ENCODE measurements around the gene FHOD1.

The FHOD1 gene

GRCh38 chr16:67280090-67281015 lies 33.1 kb upstream of the FHOD1 start:
- no peak for ATAC-seq (replicated peaks)
- H3K36me3 Mint-ChIP-seq: peaks cover 5 to 10% of the 10 kb centered on the region in 2 donors
- H3K9me3 Mint-ChIP-seq: no peaks in the 10 kb centered on the region
- H3K4me3 Mint-ChIP-seq: no peak overlapping the region
- peaks cover 12 to 15% of the 10 kb centered on the region in 2 donors for H3K4me1 Mint-ChIP-seq
- DNase-seq: no peak
- no peak overlapping the region for H3K27ac Mint-ChIP-seq
- no peaks in the 10 kb centered on the region for H3K27me3 Mint-ChIP-seq

DNA sequence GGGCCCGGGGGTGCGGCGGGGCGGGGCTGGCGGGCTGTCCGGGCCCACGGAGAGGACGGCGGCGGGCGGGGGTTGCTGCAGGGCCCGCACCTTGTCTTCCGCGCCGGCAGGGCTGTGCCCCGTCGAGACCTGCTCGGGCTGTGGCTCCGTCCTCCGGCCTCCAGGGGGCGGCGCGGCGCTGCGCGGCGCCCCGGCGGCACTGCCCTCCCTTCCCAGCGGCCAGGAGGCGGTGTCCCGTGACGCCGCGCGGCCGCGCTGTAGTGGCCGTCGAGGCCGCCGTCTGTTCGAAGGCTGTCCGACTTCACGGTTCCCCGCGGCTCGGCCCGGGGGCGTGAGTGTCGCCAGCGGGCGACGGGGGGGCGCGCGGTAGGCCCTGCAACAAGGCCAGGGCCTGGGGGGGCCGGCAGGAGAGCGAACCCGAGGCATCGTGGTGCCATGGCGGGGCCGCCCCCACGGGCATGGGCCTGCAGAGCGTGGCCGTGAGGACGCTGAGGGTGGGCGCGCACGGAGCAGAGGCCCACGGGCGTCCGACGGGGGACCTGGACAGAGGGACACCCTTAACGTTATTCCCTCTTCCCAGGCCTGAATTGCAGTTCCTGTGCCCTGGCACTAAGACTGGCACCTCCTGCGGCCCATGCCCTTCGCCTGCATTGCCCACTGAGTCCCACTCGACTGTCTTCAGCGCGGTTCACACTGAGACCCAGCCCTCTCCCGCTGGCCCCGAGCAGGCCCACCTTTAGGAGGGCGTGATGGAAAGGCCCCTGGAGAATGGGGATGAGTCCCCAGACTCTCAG lies 32.2 kb upstream of the FHOD1 start, which contains the start of gene PLEKHG4:
Gene PLEKHG4 (plus strand): TSS at position 237 of the 794 bp plus-strand sequence. CDS start 513 bp downstream, at position 750.
- Mint-ChIP-seq H3K9me3 (no peaks in the 10 kb centered on the region), H3K27me3 (no peaks in the 10 kb centered on the region), H3K4me3 (peak within 1 kb of the TSS; percentile 76 to 81), H3K27ac (peak within 1 kb of the TSS; percentile 65), H3K4me1 (peaks cover 14 to 15% of the 10 kb centered on the region in 2 donors), H3K36me3 (peaks cover 7 to 10% of the 10 kb centered on the region in 2 donors)
- ATAC-seq (replicated peaks): peak; percentile 95
- peak; percentile 61 for DNase-seq

DNA sequence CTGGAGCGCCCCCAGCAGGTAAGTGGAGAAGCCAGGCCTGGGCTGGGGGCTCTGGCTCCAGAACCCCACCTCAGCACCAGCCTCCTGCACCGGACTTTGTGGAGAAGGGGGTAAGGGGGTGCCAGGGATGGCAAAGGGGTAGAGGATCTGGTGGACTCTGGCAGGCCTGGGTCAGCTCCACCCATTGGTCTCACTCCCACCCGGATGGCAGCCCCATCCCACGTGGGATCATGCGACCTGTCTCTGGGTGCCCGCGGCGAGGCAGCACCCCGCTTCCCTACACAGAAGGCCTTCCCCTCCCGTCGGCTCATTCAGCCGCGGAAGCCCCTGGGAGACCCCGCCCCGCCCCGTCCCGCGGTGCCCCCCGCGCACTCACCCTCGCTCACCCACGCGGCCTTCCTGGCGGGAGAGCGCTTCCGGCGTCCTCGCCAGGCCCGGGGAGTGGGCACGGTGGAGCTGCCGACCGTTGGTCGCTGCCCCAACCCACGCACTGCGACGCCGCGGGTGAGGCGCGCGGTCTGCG lies 31.6 kb upstream of the FHOD1 start:
- no peaks in the 10 kb centered on the region for H3K27me3 Mint-ChIP-seq
- H3K9me3 Mint-ChIP-seq: no peaks in the 10 kb centered on the region
- H3K27ac Mint-ChIP-seq: peak overlapping the region; percentile 65
- ATAC-seq (replicated peaks) (peak; percentile 61 to 67), DNase-seq (no peak)
- peaks cover 7 to 10% of the 10 kb centered on the region in 2 donors for H3K36me3 Mint-ChIP-seq
- peaks cover 14 to 15% of the 10 kb centered on the region in 2 donors for H3K4me1 Mint-ChIP-seq
- peak overlapping the region; percentile 76 to 81 for H3K4me3 Mint-ChIP-seq

DNA sequence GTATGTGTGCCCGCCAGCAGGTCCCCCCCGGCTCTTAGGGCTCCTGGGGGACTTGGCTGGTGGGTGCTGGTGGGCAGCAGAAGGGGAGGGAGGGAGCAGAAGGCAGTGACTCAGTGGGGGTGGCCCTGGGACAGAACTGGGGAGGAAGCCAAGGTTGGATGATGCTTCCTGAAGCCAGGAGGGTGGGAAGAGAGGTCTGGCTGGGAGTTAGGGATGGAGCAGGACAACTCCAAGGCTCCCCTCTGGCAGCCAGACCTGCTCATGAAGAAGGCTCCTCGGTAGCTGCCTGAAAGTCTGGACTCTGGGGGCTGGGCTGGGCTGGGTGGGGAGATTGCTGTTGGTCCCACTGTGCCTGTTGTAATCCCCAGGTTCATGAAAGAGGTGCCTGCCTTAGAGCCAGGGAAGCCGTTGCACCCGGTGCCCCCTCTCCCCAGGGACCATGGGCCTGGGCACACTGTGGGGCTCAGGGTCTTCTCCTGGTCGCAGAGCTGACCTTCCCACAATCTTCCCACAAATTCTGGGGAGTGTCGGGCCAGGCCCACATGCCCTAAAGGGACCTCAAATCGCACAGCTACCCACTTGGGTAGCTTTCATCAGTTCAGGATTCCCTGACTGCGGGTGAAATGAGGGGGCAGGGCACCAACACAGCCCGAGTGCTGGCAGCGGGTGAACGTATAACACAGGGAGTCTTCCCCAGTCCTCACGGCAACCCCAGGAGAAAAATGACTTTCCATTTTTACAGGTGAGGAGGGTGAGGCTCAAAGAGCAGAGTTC lies 30.9 kb upstream of the FHOD1 start:
- ATAC-seq (replicated peaks): no peak
- H3K4me3 Mint-ChIP-seq: peak overlapping the region; percentile 76 to 81
- H3K36me3 Mint-ChIP-seq: peaks cover 7 to 10% of the 10 kb centered on the region in 2 donors
- H3K27me3 Mint-ChIP-seq: no peaks in the 10 kb centered on the region
- peak overlapping the region; percentile 65 for H3K27ac Mint-ChIP-seq
- DNase-seq: no peak
- peaks cover 14 to 15% of the 10 kb centered on the region in 2 donors for H3K4me1 Mint-ChIP-seq
- H3K9me3 Mint-ChIP-seq: no peaks in the 10 kb centered on the region

DNA sequence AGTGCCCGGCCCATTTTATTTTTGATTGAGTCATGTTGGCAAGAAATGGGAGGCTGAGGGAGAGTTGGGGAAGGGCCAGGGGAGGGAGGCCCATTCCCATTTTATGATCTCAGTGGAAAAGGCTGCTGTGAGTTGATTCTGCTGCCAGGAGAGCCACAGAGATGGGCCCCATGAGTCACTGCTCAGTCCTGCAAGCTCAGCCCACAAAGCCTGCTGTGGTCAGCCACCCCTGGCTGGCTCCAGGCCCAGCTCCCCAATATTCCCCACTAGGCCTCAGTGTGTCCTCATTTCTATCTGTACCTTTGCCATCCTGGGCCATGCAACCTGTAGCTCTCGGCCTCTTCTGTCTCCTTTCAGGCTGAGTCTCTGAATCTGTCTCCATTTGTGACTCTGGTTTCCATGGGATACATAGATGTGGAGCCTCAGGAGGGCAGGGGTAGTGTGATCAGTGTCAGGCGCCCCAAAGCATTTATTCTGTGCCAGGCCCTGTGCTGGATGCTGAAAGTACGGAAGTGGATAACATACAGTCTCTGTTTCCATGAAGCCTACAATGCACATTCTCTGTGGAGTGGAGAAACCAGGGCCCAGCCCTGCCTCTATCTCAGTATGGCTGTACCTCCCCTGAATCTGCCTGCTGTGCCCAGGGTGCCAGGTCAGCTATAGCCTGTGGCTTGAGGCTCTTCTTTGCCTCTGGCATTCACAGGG lies 30.2 kb upstream of the FHOD1 start:
- Mint-ChIP-seq H3K27me3 (no peaks in the 10 kb centered on the region), H3K27ac (peak overlapping the region; percentile 47), H3K4me3 (peak overlapping the region; percentile 32 to 57), H3K4me1 (peaks cover 14 to 15% of the 10 kb centered on the region in 2 donors), H3K9me3 (no peaks in the 10 kb centered on the region), H3K36me3 (peaks cover 7 to 10% of the 10 kb centered on the region in 2 donors)
- ATAC-seq (replicated peaks) (no peak), DNase-seq (no peak)

DNA sequence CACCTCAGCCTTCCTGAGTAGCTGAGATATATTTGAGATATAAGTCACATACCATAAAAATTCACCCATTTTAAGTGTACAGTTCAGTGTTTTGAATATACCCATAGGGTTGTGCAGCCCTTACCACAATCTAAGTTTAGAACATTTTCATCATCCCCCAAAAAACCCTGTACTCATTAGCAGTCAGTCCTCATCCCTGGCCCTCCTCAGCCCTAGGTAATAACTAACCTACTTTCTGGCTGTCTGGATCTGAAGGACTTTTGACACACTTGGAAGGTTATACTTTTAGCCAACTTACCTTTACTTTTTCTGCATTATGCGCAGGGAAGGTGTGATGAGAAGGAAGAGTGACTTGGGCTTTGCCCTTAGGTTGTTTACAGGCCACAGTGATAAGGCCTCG lies 28.0 kb upstream of the FHOD1 start:
- DNase-seq (no peak), ATAC-seq (replicated peaks) (no peak)
- Mint-ChIP-seq H3K27ac (no peak overlapping the region), H3K4me1 (peaks cover 14 to 15% of the 10 kb centered on the region in 2 donors), H3K4me3 (no peak overlapping the region), H3K27me3 (no peaks in the 10 kb centered on the region), H3K9me3 (no peaks in the 10 kb centered on the region), H3K36me3 (peaks cover 7 to 10% of the 10 kb centered on the region in 2 donors)

DNA sequence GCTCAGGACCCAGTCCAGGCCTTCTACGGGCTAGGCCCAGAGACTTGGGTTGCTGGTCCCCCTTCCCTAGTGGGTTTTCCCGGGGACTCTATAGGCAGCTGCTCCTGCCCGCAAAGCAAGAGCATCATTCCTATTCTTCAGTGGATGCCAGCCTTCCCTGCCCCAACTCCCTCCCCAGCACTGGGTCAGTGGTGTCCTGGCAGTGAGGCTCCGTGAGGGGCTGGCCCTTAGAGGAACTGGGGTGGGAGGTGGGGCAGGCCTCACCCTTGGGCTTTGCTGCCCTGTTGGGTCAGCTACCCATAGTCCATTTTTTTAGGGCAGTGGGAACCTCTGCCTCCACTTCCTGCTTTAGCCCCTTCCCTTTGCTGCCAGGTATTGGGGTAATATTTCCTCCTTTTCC lies 24.2 kb upstream of the FHOD1 start:
- Mint-ChIP-seq H3K4me3 (no peak overlapping the region), H3K27ac (no peak overlapping the region)
- no peak for ATAC-seq (replicated peaks)

GRCh38 chr16:67270931-67271338 lies 23.7 kb upstream of the FHOD1 start:
- Mint-ChIP-seq H3K27me3 (peaks cover 0 to 3% of the 10 kb centered on the region in 2 donors), H3K4me1 (peaks cover 0 to 2% of the 10 kb centered on the region in 2 donors), H3K36me3 (peaks cover 0 to 3% of the 10 kb centered on the region in 2 donors), H3K4me3 (no peak overlapping the region), H3K27ac (no peak overlapping the region), H3K9me3 (no peaks in the 10 kb centered on the region)
- DNase-seq (no peak), ATAC-seq (replicated peaks) (no peak)

More for the DNA sequence above, 24.2 kb upstream of the FHOD1 start:
- Mint-ChIP-seq H3K36me3 (peaks cover 3 to 4% of the 10 kb centered on the region in 2 donors), H3K9me3 (no peaks in the 10 kb centered on the region), H3K4me1 (peaks cover 0 to 3% of the 10 kb centered on the region in 2 donors), H3K27me3 (no peaks in the 10 kb centered on the region)
- no peak for DNase-seq

GRCh38 chr16:67269766-67270165 lies 22.5 kb upstream of the FHOD1 start:
- Mint-ChIP-seq H3K4me1 (no peaks in the 10 kb centered on the region), H3K27me3 (peaks cover 0 to 7% of the 10 kb centered on the region in 2 donors), H3K9me3 (no peaks in the 10 kb centered on the region), H3K27ac (no peak overlapping the region), H3K36me3 (no peaks in the 10 kb centered on the region), H3K4me3 (no peak overlapping the region)
- ATAC-seq (replicated peaks) (no peak), DNase-seq (no peak)

DNA sequence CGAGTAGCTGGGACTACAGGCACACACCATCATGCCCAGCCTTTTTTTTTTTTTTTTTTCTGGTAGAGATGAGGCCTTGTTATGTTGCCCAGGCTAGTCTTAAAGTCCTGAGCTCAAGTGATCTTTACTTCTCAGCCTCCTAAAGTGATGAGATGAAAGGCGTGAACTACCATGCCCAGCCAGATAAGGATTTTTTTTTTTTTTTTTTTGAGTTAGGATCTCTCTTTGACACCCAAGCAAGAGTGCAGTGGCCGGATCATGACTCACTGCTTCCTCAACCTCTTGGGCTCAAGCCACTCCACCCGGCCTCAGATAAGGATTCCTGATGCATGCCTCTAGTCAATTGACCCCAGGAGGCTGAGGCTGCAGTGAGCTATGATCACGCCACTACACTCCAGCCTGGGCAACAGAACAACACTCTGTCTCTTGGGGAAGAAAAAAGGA lies 20.9 kb upstream of the FHOD1 start:
- DNase-seq (no peak), ATAC-seq (replicated peaks) (no peak)
- Mint-ChIP-seq H3K4me3 (no peak overlapping the region), H3K36me3 (no peaks in the 10 kb centered on the region), H3K27me3 (peaks cover 2 to 18% of the 10 kb centered on the region in 2 donors), H3K27ac (no peak overlapping the region), H3K9me3 (no peaks in the 10 kb centered on the region), H3K4me1 (no peaks in the 10 kb centered on the region)

DNA sequence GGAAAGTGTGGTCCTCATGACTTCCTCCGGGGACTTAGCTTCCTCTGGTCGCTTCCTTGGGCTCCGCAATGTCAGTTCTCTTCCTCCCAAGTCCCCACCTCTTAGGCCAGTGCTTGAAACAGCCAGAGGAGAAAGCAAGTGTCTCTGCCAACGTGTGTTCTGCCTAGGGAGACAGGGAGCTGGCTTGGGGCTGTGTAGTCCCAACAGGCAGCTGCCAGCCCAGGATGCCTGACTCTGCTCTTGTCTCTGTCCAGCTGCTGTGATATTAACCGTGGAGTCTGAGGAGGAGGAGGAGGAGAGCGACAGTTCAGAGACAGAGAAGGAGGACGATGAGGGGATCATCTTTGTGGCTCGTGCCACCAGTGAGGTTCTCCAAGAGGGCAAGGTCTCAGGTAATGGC lies 18.6 kb upstream of the FHOD1 start:
- Mint-ChIP-seq H3K27me3 (peaks cover 8 to 24% of the 10 kb centered on the region in 2 donors), H3K36me3 (no peaks in the 10 kb centered on the region), H3K4me3 (no peak overlapping the region), H3K9me3 (no peaks in the 10 kb centered on the region), H3K27ac (peak overlapping the region; percentile 37), H3K4me1 (no peaks in the 10 kb centered on the region)
- DNase-seq: no peak
- no peak for ATAC-seq (replicated peaks)

- H3K27me3 Mint-ChIP-seq: peaks cover 8 to 24% of the 10 kb centered on the region in 2 donors
- no peaks in the 10 kb centered on the region for H3K36me3 Mint-ChIP-seq
- H3K4me1 Mint-ChIP-seq: no peaks in the 10 kb centered on the region
- no peaks in the 10 kb centered on the region for H3K9me3 Mint-ChIP-seq
- ATAC-seq (replicated peaks): no peak
- no peak for DNase-seq
- no peak overlapping the region for H3K27ac Mint-ChIP-seq
- no peak overlapping the region for H3K4me3 Mint-ChIP-seq
Measured at GRCh38 chr16:67264866-67265265, 17.6 kb upstream of the FHOD1 start.

- no peak for ATAC-seq (replicated peaks)
- no peak for DNase-seq
- no peaks in the 10 kb centered on the region for H3K4me1 Mint-ChIP-seq
- peaks cover 8 to 24% of the 10 kb centered on the region in 2 donors for H3K27me3 Mint-ChIP-seq
- no peak overlapping the region for H3K4me3 Mint-ChIP-seq
- H3K9me3 Mint-ChIP-seq: no peaks in the 10 kb centered on the region
- H3K36me3 Mint-ChIP-seq: no peaks in the 10 kb centered on the region
- peak overlapping the region; percentile 26 for H3K27ac Mint-ChIP-seq
Measured at GRCh38 chr16:67264277-67264676, 17.0 kb upstream of the FHOD1 start.
